Panc1 (cell line): ENCODE measurements around the gene DENND4B. TPM values are rescaled to one million over a fixed set of nuclear protein-coding genes. Genes with fewer than 3 reads are reported as not detected.

ENCODE experiments used
- ATAC-seq: fragments of 200-7000 bp; cut with Tn5 transposase; 2 replicates; pipeline ENCODE4 v1.9.1; 2020; ENCODE audit warnings: mild to moderate bottlenecking, moderate library complexity
- BruUV-seq: library from RNA; stranded (reverse); fragments of 400-500 nt; replicated peaks from 2 replicates; lab custom pipeline; 2021; lab: Mats Ljungman, UMichigan
- CTCF ChIA-PET: fragments of 300-600 bp; sonication (Branson Sonifier 250); formaldehyde crosslinking; loops from one replicate; lab custom pipeline; 2022; ENCODE audit warnings: antibody characterized with exemption; lab: Charles Lee
- POLR2A ChIA-PET: fragments of 300-600 bp; sonication (Branson Sonifier 250); formaldehyde crosslinking; loops from one replicate; lab custom pipeline; 2022; ENCODE audit warnings: antibody characterized with exemption; lab: Charles Lee
- DNase-seq: peaks from one replicate; pipeline ENCODE4 v3.0.0-alpha.2; 2010; ENCODE audit warnings: low read depth, low spot score
- H3K27ac ChIP-seq: 2 replicates; pipeline ENCODE4 v1.5.1; 2011; ENCODE audit warnings: mild to moderate bottlenecking, low read length, inconsistent platforms
- H3K27me3 ChIP-seq: fragments of 200-500 bp; sonication (Bioruptor generic); 2 replicates; pipeline ENCODE4 v1.6.0; 2014; ENCODE audit warnings: low read length, inconsistent platforms; ENCODE audit not compliant: control insufficient read depth, insufficient read depth
- H3K36me3 ChIP-seq: fragments of 200-500 bp; sonication (Bioruptor generic); 2 replicates; pipeline ENCODE4 v1.5.1; 2014; ENCODE audit warnings: inconsistent platforms, mild to moderate bottlenecking, low read length, moderate library complexity; ENCODE audit not compliant: control insufficient read depth, insufficient read depth
- H3K4me1 ChIP-seq: 2 replicates; pipeline ENCODE4 v1.5.1; 2011; ENCODE audit warnings: inconsistent platforms, mild to moderate bottlenecking, low read length, moderate library complexity; ENCODE audit not compliant: control insufficient read depth, insufficient read depth
- H3K4me3 ChIP-seq, 2 experiments: 2 replicates each; pipeline ENCODE4 v1.5.1; 2011 to 2012; ENCODE audit warnings: low read depth in 2 of 2, low read length in 2 of 2, mild to moderate bottlenecking in 2 of 2, inconsistent platforms in 1 of 2, moderate library complexity in 1 of 2
- H3K9me3 ChIP-seq: fragments of 200-500 bp; sonication (Bioruptor generic); 2 replicates; pipeline ENCODE4 v1.5.1; 2014; ENCODE audit warnings: low read depth, mild to moderate bottlenecking, inconsistent platforms, low read length, moderate library complexity; ENCODE audit not compliant: control insufficient read depth, insufficient read depth
- CTCF ChIP-seq: fragments of 450-650 bp; IDR thresholded peaks from 2 replicates; pipeline ENCODE4 v1.5.1; 2017; ENCODE audit warnings: mild to moderate bottlenecking
- POLR2AphosphoS5 ChIP-seq: IDR thresholded peaks from 2 replicates; pipeline ENCODE4 v1.6.1; 2012; ENCODE audit warnings: mild to moderate bottlenecking, low read depth, low read length, moderate library complexity
- REST ChIP-seq, 2 experiments: IDR thresholded peaks; 2 replicates each; pipeline ENCODE4 v1.6.1; 2011 to 2012; ENCODE audit warnings: low read depth in 2 of 2, control low read depth in 1 of 2, low read length in 1 of 2, mild to moderate bottlenecking in 1 of 2, moderate library complexity in 1 of 2; ENCODE audit not compliant: insufficient read depth in 1 of 2
- SIN3A ChIP-seq: IDR thresholded peaks from 2 replicates; pipeline ENCODE4 v1.6.1; 2012; ENCODE audit warnings: low read depth, mild to moderate bottlenecking, low read length, moderate library complexity, borderline replicate concordance; ENCODE audit not compliant: insufficient read depth
- TCF7L2 ChIP-seq: IDR thresholded peaks from 2 replicates; pipeline ENCODE4 v1.6.1; 2011; ENCODE audit warnings: mild to moderate bottlenecking, low read depth, low read length, inconsistent platforms
- in situ Hi-C: cut with HindIII; loops from 2 replicates; pipeline ENCODE4 v1.10.0; 2016; ENCODE audit warnings: low sequenced_read_pairs, low pct_unique_long_range_greater_than_20kb
- intact Hi-C: fragments of 100-400 bp; cut with micrococcal nuclease; formaldehyde crosslinking; loops from one replicate; pipeline ENCODE4 v1.10.0; 2022; ENCODE audit not compliant: unreplicated experiment
- total RNA-seq: library from RNA; stranded (reverse); gene quantifications from one replicate; pipeline ENCODE4 v1.2.1, GENCODE V29; 2021; ENCODE audit not compliant: unreplicated experiment

The DENND4B gene
- total RNA-seq, 1 experiment from 2014 or later: 56.2 TPM

GRCh38 chr1:153881751-153882150, 64.8 kb downstream of the DENND4B start:
- TF ChIP-seq TCF7L2 (no peak), REST (IDR thresholded peaks at IDR 0.05; ENCODE audit: insufficient read depth in 1 of 2, low read depth in 2 of 2, low read length in 1 of 2) (no peak), SIN3A (no peak), POLR2AphosphoS5 (no peak), CTCF (no peak)
- H3K4me3 ChIP-seq: peak overlapping the region; percentile 17 to 29; a peak in 3 of 4 replicates
- no peaks in the 10 kb centered on the region for H3K36me3 ChIP-seq
- DNase-seq: no peak
- no TSS peak for BruUV-seq
- intact Hi-C loops: no loop called here
- H3K9me3 ChIP-seq: no peaks in the 10 kb centered on the region
- in situ Hi-C loops: no loop called here
- POLR2A ChIA-PET: interaction anchor here (0.5 to 0.7 kb wide), 3 partner anchors 12 to 163 kb away, joined by 3 to 8 read pairs (median 3); no protein-coding TSS in a partner anchor
- CTCF ChIA-PET: no interaction called here
- no peaks in the 10 kb centered on the region for H3K27me3 ChIP-seq
- peak overlapping the region; percentile 49 for H3K27ac ChIP-seq
- ATAC-seq: peak; percentile 60; the same call in 1 of the 2 replicates
- H3K4me1 ChIP-seq: peaks cover 23% of the 10 kb centered on the region

- ChIA-PET POLR2A (interaction anchor here (0.6 kb wide), 1 partner anchor 118 kb away, joined by 8 read pairs; no protein-coding TSS in a partner anchor), CTCF (no interaction called here)
- no peaks in the 10 kb centered on the region for H3K36me3 ChIP-seq
- intact Hi-C loops (no loop called here), in situ Hi-C loops (no loop called here)
- ATAC-seq (peak; percentile 62), DNase-seq (no peak)
- no peak for TF ChIP-seq TCF7L2
- TF ChIP-seq REST (IDR thresholded peaks at IDR 0.05; ENCODE audit: insufficient read depth in 1 of 2, low read depth in 2 of 2, low read length in 1 of 2): no peak
- no peak for TF ChIP-seq SIN3A
- no peak for TF ChIP-seq POLR2AphosphoS5
- TF ChIP-seq CTCF: no peak
- no TSS peak for BruUV-seq
- no peaks in the 10 kb centered on the region for H3K9me3 ChIP-seq
- no peaks in the 10 kb centered on the region for H3K27me3 ChIP-seq
- H3K4me3 ChIP-seq: no peak overlapping the region; a peak in 1 of 4 replicates
- H3K27ac ChIP-seq: no peak overlapping the region
- H3K4me1 ChIP-seq: peaks cover 23% of the 10 kb centered on the region
Measured at GRCh38 chr1:153880962-153881361, 65.6 kb downstream of the DENND4B start.
